Measurements from ENCODE around the gene E2F2.

- no peak for TF ChIP-seq CTCF (IDR thresholded peaks at IDR 0.05; ENCODE audit: low read length)
- TF ChIP-seq EZH2 (IDR thresholded peaks at IDR 0.05; ENCODE audit: borderline replicate concordance, low read length), result no peak
Measured at GRCh38 chr1:23531562-23532094, 595 bp upstream of the E2F2 start.
